K562 (cell line): ENCODE data around the gene CLEC2L. TPM values are rescaled to one million over a fixed set of nuclear protein-coding genes. Genes with fewer than 3 reads are reported as not detected.

Experiments used
- ATAC-seq: fragments of 200-7000 bp; cut with Tn5 transposase; 3 replicates; pipeline ENCODE4 v1.9.1; 2020; ENCODE audit warnings: moderate library complexity
- BruUV-seq: library from RNA; stranded (reverse); fragments of 400-500 nt; replicated peaks from 2 replicates; lab custom pipeline; 2021; lab: Mats Ljungman, UMichigan
- CTCF ChIA-PET: fragments of 300-600 bp; formaldehyde crosslinking; extraction: SDS; loops from one replicate; lab custom pipeline; 2021; ENCODE audit warnings: low intra/inter-chr PET ratio; lab: Yijun Ruan, JAX
- POLR2A ChIA-PET: fragments of 300-600, 350-650 bp; sonication (Branson Sonifier 250); formaldehyde crosslinking; extraction: SDS; loops from one replicate; lab custom pipeline; 2021; ENCODE audit warnings: antibody characterized with exemption, inconsistent platforms; lab: Yijun Ruan, JAX
- DNase-seq, 4 experiments: peaks; one replicate each; pipeline versions ENCODE4 v3.0.0 to v3.0.0-alpha.2; 2011 to 2018; ENCODE audit warnings: low spot score in 3 of 4, mixed read lengths in 3 of 4; ENCODE audit errors: extremely low read depth in 1 of 4
- FAIRE-seq: peaks from 2 replicates; lab custom pipeline; 2011; peaks lifted over from hg19 to GRCh38; lab: Jason Lieb, UNC
- H2AFZ ChIP-seq: 2 replicates; pipeline ENCODE4 v1.6.0; 2011; ENCODE audit warnings: low read depth, low read length, control low read depth, inconsistent platforms
- H3K27ac ChIP-seq: fragments of 200-600 bp; 3 replicates; pipeline ENCODE4 v1.8.0; 2011; ENCODE audit warnings: low read depth, mild to moderate bottlenecking, control low read depth, inconsistent platforms, low read length, moderate library complexity, mixed read lengths; ENCODE audit errors: extremely low read depth
- H3K27me3 ChIP-seq, 2 experiments: fragments of 300-600 bp in 1 of 2; 2 replicates in 1 of 2; 3 replicates in 1 of 2; pipeline versions ENCODE4 v1.6.0 to v1.8.0; 2011; ENCODE audit warnings: inconsistent platforms in 2 of 2, low read length in 2 of 2, mild to moderate bottlenecking in 1 of 2, mixed read lengths in 1 of 2, moderate library complexity in 1 of 2; ENCODE audit not compliant: control insufficient read depth in 2 of 2, insufficient read depth in 2 of 2
- H3K36me3 ChIP-seq: fragments of 300-600 bp; 3 replicates; pipeline ENCODE4 v1.8.0; 2011; ENCODE audit warnings: mild to moderate bottlenecking, low read length, inconsistent platforms; ENCODE audit not compliant: control insufficient read depth, insufficient read depth
- H3K4me1 ChIP-seq, 2 experiments: fragments of 200-600 bp in 1 of 2; replicated peaks in 1 of 2; 2 replicates in 1 of 2; 3 replicates in 1 of 2; pipeline versions ENCODE4 v1.5.1 to v1.8.0; 2011; ENCODE audit warnings: inconsistent platforms in 2 of 2, low read length in 2 of 2, mild to moderate bottlenecking in 1 of 2, mixed read lengths in 1 of 2, moderate library complexity in 1 of 2; ENCODE audit not compliant: control insufficient read depth in 2 of 2, insufficient read depth in 2 of 2
- H3K4me2 ChIP-seq: 2 replicates; pipeline ENCODE4 v1.6.1; 2011; ENCODE audit warnings: low read length, control low read depth, inconsistent platforms, mixed read lengths; ENCODE audit not compliant: insufficient read depth
- H3K4me3 ChIP-seq: fragments of 200-600 bp; sonication (generic), shearing (Covaris generic); 2 replicates; pipeline ENCODE4 v1.5.1; 2016; ENCODE audit warnings: control low read depth, inconsistent platforms
- H3K79me2 ChIP-seq: fragments of 200-600 bp; 3 replicates; pipeline ENCODE4 v1.8.0; 2011; ENCODE audit warnings: low read length, inconsistent platforms; ENCODE audit not compliant: control insufficient read depth, insufficient read depth
- H3K9ac ChIP-seq, 2 experiments: 2 replicates each; pipeline versions ENCODE4 v1.6.0 to v1.6.1; 2011; ENCODE audit warnings: low read depth in 2 of 2, low read length in 2 of 2, control low read depth in 1 of 2, inconsistent platforms in 1 of 2, mild to moderate bottlenecking in 1 of 2, mixed read lengths in 1 of 2; ENCODE audit not compliant: insufficient read depth in 1 of 2
- H3K9me1 ChIP-seq: one replicate; pipeline ENCODE4 v1.6.0; 2011; ENCODE audit warnings: inconsistent platforms, mild to moderate bottlenecking, low read length, moderate library complexity; ENCODE audit not compliant: control insufficient read depth, insufficient read depth
- H3K9me3 ChIP-seq: replicated peaks from 2 replicates; pipeline ENCODE4 v1.5.1; 2011; ENCODE audit warnings: low read depth, low read length, inconsistent platforms; ENCODE audit not compliant: control insufficient read depth, insufficient read depth
- H4K20me1 ChIP-seq: replicated peaks from 2 replicates; pipeline ENCODE4 v1.6.1; 2011; ENCODE audit warnings: low read length, inconsistent platforms, mixed read lengths; ENCODE audit not compliant: control insufficient read depth, insufficient read depth
- BHLHE40 ChIP-seq: IDR thresholded peaks from 2 replicates; pipeline ENCODE4 v1.6.1; 2011; ENCODE audit warnings: low read length, improper control_type of control experiment
- PRDM10 ChIP-seq: fragments of 450-650 bp; IDR thresholded peaks from 2 replicates; pipeline ENCODE4 v1.6.1; 2018; ENCODE audit not compliant: partially characterized antibody
- SPI1 ChIP-seq: IDR thresholded peaks from 2 replicates; pipeline ENCODE4 v1.6.1; 2011; ENCODE audit warnings: low read depth, low read length, control low read depth, borderline replicate concordance
- ZNF316 ChIP-seq: fragments of 450-650 bp; IDR thresholded peaks from 2 replicates; pipeline ENCODE4 v1.6.1; 2016
- WGBS: fragments of 100-300 bp; shearing (Covaris generic); methylation state at CpG from one replicate; pipeline ENCODE4 v1.1.6; 2016; ENCODE audit warnings: low coverage, mixed read lengths; ENCODE audit not compliant: insufficient coverage; ENCODE audit errors: missing lambda C conversion rate; 5-methylcytosine and 5-hydroxymethylcytosine counted together
- in situ Hi-C: fragments of 300-500 bp; cut with MboI; formaldehyde crosslinking; loops from 4 replicates; pipeline ENCODE4 v1.15.0; 2018; ENCODE audit warnings: inconsistent platforms, mixed read lengths
- intact Hi-C: fragments of 100-400 bp; cut with micrococcal nuclease; formaldehyde crosslinking; loops from 2 replicates; pipeline ENCODE4 v1.14.2; 2022
- polyA plus RNA-seq, 8 experiments: library from polyadenylated mRNA; depleted of rRNA in 4 of 8; stranded (reverse) in 5 of 8; unstranded in 3 of 8; fragments of >200 nt; fragmentation: Nextera tagmentation in 2 of 8; fragmentation: Illumina TruSeq in 1 of 8; extraction: Ambion mirVana in 2 of 8; extraction: Trizol in 1 of 8; gene quantifications; 2 replicates each; pipeline versions ENCODE4 v1.2.1 to v1.2.3, GENCODE V29; 2011 to 2014; ENCODE audit warnings: inconsistent platforms in 1 of 8, missing spikeins in 1 of 8
- total RNA-seq, 7 experiments: library from RNA; depleted of rRNA in 6 of 7; stranded (reverse); fragments of >200 nt in 6 of 7; fragmentation: Illumina TruSeq in 2 of 7; extraction: Trizol in 2 of 7; gene quantifications; 2 replicates each; pipeline versions ENCODE4 v1.2.1 to v1.2.3, GENCODE V29; 2011 to 2021; ENCODE audit warnings: low replicate concordance in 1 of 7
- TF ChIP-seq, protein P1 (sequence below): fragments of 450-650 bp; IDR thresholded peaks from 2 replicates; pipeline ENCODE4 v1.6.1; 2016; ENCODE audit warnings: low read depth
- TF ChIP-seq, protein P2 (sequence below): fragments of 250-450 bp; sonication (Bioruptor Pico); IDR thresholded peaks from 2 replicates; pipeline ENCODE4 v1.4.0; 2020; ENCODE audit warnings: mild to moderate bottlenecking

The CLEC2L gene
- total and polyA plus RNA-seq, 9 of the 15 experiments (the other 6 are each of a cell fraction or from before 2014, with no cell fraction given), result 0.84 to 5.5 (median 1.8) TPM

DNA sequence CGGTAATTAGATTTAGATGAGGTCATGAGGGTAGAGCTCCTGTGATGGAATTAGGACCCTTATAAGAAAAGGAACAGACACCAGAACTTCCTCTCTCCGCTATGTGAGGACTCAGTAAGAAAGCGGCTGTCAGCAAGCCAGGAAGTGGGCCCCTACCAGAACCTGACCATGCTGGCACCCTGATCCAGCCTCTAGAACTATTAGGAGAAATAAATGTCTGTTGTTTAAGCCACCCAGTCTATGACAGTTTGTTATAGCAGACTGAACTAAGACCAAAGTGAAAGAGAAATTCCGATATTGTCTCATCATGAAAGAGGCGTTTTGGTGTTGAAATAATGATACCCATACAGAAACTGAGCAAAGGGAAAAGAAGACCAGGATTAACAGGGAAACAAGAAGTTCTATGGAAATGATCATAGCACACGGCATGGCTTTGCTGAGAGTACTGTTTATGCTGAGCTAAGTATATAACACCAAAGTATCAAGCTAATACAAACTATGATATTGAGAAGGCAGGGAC lies 9.2 kb downstream of the CLEC2L start:
- H3K4me2 ChIP-seq, result no peak overlapping the region
- POLR2A ChIA-PET, result no interaction called here
- ATAC-seq (no peak), FAIRE-seq (no peak), DNase-seq (no peak)
- BruUV-seq, result no TSS peak
- TF ChIP-seq SPI1 (0 out of 2 replicates have a peak, but pooled peaks have one; percentile 20), PRDM10 (no peak), ZNF316 (0 out of 2 replicates have a peak, but pooled peaks have one; percentile 33), BHLHE40 (no peak)
- TF ChIP-seq, protein P1, sequence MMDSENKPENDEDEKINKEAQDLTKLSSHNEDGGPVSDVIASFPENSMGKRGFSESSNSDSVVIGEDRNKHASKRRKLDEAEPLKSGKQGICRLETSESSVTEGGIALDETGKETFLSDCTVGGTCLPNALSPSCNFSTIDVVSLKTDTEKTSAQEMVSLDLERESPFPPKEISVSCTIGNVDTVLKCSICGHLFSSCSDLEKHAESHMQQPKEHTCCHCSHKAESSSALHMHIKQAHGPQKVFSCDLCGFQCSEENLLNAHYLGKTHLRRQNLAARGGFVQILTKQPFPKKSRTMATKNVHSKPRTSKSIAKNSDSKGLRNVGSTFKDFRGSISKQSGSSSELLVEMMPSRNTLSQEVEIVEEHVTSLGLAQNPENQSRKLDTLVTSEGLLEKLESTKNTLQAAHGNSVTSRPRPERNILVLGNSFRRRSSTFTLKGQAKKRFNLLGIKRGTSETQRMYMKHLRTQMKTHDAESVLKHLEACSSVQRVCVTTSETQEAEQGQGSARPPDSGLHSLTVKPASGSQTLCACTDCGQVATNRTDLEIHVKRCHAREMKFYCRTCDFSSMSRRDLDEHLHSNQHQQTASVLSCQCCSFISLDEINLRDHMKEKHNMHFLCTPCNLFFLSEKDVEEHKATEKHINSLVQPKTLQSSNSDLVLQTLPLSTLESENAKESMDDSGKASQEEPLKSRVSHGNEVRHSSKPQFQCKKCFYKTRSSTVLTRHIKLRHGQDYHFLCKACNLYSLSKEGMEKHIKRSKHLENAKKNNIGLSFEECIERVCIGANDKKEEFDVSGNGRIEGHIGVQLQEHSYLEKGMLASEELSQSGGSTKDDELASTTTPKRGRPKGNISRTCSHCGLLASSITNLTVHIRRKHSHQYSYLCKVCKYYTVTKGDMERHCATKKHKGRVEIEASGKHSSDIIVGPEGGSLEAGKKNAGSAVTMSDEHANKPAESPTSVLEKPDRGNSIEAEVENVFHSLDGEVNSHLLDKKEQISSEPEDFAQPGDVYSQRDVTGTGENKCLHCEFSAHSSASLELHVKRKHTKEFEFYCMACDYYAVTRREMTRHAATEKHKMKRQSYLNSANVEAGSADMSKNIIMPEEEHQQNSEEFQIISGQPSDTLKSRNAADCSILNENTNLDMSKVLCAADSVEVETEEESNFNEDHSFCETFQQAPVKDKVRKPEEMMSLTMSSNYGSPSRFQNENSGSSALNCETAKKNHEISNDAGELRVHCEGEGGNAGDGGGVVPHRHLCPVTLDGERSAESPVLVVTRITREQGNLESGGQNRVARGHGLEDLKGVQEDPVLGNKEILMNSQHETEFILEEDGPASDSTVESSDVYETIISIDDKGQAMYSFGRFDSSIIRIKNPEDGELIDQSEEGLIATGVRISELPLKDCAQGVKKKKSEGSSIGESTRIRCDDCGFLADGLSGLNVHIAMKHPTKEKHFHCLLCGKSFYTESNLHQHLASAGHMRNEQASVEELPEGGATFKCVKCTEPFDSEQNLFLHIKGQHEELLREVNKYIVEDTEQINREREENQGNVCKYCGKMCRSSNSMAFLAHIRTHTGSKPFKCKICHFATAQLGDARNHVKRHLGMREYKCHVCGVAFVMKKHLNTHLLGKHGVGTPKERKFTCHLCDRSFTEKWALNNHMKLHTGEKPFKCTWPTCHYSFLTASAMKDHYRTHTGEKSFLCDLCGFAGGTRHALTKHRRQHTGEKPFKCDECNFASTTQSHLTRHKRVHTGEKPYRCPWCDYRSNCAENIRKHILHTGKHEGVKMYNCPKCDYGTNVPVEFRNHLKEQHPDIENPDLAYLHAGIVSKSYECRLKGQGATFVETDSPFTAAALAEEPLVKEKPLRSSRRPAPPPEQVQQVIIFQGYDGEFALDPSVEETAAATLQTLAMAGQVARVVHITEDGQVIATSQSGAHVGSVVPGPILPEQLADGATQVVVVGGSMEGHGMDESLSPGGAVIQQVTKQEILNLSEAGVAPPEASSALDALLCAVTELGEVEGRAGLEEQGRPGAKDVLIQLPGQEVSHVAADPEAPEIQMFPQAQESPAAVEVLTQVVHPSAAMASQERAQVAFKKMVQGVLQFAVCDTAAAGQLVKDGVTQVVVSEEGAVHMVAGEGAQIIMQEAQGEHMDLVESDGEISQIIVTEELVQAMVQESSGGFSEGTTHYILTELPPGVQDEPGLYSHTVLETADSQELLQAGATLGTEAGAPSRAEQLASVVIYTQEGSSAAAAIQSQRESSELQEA, result no peak
- TF ChIP-seq, protein P2, sequence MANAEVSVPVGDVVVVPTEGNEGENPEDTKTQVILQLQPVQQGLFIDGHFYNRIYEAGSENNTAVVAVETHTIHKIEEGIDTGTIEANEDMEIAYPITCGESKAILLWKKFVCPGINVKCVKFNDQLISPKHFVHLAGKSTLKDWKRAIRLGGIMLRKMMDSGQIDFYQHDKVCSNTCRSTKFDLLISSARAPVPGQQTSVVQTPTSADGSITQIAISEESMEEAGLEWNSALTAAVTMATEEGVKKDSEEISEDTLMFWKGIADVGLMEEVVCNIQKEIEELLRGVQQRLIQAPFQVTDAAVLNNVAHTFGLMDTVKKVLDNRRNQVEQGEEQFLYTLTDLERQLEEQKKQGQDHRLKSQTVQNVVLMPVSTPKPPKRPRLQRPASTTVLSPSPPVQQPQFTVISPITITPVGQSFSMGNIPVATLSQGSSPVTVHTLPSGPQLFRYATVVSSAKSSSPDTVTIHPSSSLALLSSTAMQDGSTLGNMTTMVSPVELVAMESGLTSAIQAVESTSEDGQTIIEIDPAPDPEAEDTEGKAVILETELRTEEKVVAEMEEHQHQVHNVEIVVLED (CRISPR knock-in tag), result no peak
- CTCF ChIA-PET, result no interaction called here
- no peaks in the 10 kb centered on the region for H3K9me1 ChIP-seq
- no peaks in the 10 kb centered on the region; the same call in 1 of the 2 replicates for H3K9me3 ChIP-seq
- H2AFZ ChIP-seq, result no peak overlapping the region
- H3K9ac ChIP-seq, result no peak overlapping the region
- no peaks in the 10 kb centered on the region for H3K4me1 ChIP-seq
- no peaks in the 10 kb centered on the region for H3K36me3 ChIP-seq
- in situ Hi-C loops, result no loop called here
- no peak overlapping the region for H3K4me3 ChIP-seq
- WGBS, result 0% methylated on average over 6 of the region's 6 CpGs
- H3K79me2 ChIP-seq, result no peaks in the 10 kb centered on the region
- H4K20me1 ChIP-seq, result no peaks in the 10 kb centered on the region
- intact Hi-C loops, result no loop called here
- H3K27ac ChIP-seq, result no peak overlapping the region
- peaks cover 52 to 56% of the 10 kb centered on the region in 2 experiments for H3K27me3 ChIP-seq
